HepG2 (cell line): Measurements from ENCODE around the gene TAS1R3. TPM values are rescaled to one million over a fixed set of nuclear protein-coding genes. Genes with fewer than 3 reads are reported as not detected.
A peak's percentile ranks its signal among the peaks of the same experiment; 100 is the strongest.

ENCODE experiments used
- ATAC-seq: fragments of 200-7000 bp; cut with Tn5 transposase; 3 replicates; pipeline ENCODE4 v1.9.1; 2020; ENCODE audit warnings: mild to moderate bottlenecking, moderate library complexity
- BruUV-seq: library from RNA; stranded (reverse); fragments of 400-500 nt; replicated peaks from 2 replicates; lab custom pipeline; 2021; lab: Mats Ljungman, UMichigan
- CTCF ChIA-PET: fragments of 300-600 bp; formaldehyde crosslinking; extraction: SDS; loops from one replicate; lab custom pipeline; 2021; ENCODE audit warnings: low total read pairs, inconsistent platforms, low intra/inter-chr PET ratio; lab: Yijun Ruan, JAX
- POLR2A ChIA-PET: fragments of 350-600 bp; sonication (Branson Sonifier 250); formaldehyde crosslinking; loops from one replicate; lab custom pipeline; 2020; ENCODE audit warnings: antibody characterized with exemption, inconsistent platforms; lab: Yijun Ruan, JAX
- DNase-seq: peaks from one replicate; pipeline ENCODE4 v3.0.0-alpha.2; 2015; ENCODE audit warnings: low spot score
- FAIRE-seq: peaks from 3 replicates; lab custom pipeline; 2011; peaks lifted over from hg19 to GRCh38; lab: Jason Lieb, UNC
- H2AFZ ChIP-seq: one replicate; pipeline ENCODE4 v1.6.1; 2011; ENCODE audit warnings: low read length, inconsistent platforms
- H3K27ac ChIP-seq: fragments of 300-600 bp; 3 replicates; pipeline ENCODE4 v1.8.0; 2011; ENCODE audit warnings: mixed run types, mild to moderate bottlenecking, mixed read lengths, low read length, inconsistent platforms; ENCODE audit not compliant: insufficient read depth; ENCODE audit errors: extremely low read length
- H3K27me3 ChIP-seq, 2 experiments: fragments of 200-600 bp in 1 of 2; 2 replicates in 1 of 2; 3 replicates in 1 of 2; pipeline versions ENCODE4 v1.6.0 to v1.8.0; 2011; ENCODE audit warnings: low read length in 2 of 2, mild to moderate bottlenecking in 2 of 2, moderate library complexity in 2 of 2, inconsistent platforms in 1 of 2; ENCODE audit not compliant: insufficient read depth in 2 of 2, control insufficient read depth in 1 of 2
- H3K36me3 ChIP-seq, 2 experiments: fragments of 200-600 bp in 1 of 2; replicated peaks in 1 of 2; 2 replicates in 1 of 2; 3 replicates in 1 of 2; pipeline versions ENCODE4 v1.5.1 to v1.8.0; 2011; ENCODE audit warnings: low read length in 2 of 2, inconsistent platforms in 1 of 2; ENCODE audit not compliant: insufficient read depth in 2 of 2, control insufficient read depth in 1 of 2
- H3K4me1 ChIP-seq: 2 replicates; pipeline ENCODE4 v1.5.1; 2012; ENCODE audit warnings: low read length, inconsistent platforms; ENCODE audit not compliant: insufficient read depth
- H3K4me2 ChIP-seq: 2 replicates; pipeline ENCODE4 v1.6.0; 2011; ENCODE audit warnings: low read depth, low read length, inconsistent platforms
- H3K4me3 ChIP-seq, 3 experiments: fragments of 200-600 bp in 1 of 3; sonication (generic), shearing (Covaris generic) in 1 of 3; replicated peaks in 1 of 3; 2 replicates each; pipeline ENCODE4 v1.5.1; 2011 to 2016; ENCODE audit warnings: low read length in 3 of 3, inconsistent platforms in 2 of 3, low read depth in 2 of 3, mild to moderate bottlenecking in 2 of 3, control low read depth in 1 of 3, mixed read lengths in 1 of 3; ENCODE audit not compliant: insufficient read depth in 1 of 3
- H3K79me2 ChIP-seq: one replicate; pipeline ENCODE4 v1.6.1; 2011; ENCODE audit warnings: low read length, inconsistent platforms; ENCODE audit not compliant: insufficient read depth
- H3K9ac ChIP-seq: 2 replicates; pipeline ENCODE4 v1.6.0; 2011; ENCODE audit warnings: mild to moderate bottlenecking, low read depth, low read length, inconsistent platforms; ENCODE audit not compliant: insufficient read depth
- H3K9me3 ChIP-seq: 2 replicates; pipeline ENCODE4 v1.5.1; 2012; ENCODE audit warnings: mild to moderate bottlenecking, low read length
- H4K20me1 ChIP-seq: 2 replicates; pipeline ENCODE4 v1.6.0; 2011; ENCODE audit warnings: inconsistent platforms, mild to moderate bottlenecking, low read length, moderate library complexity; ENCODE audit not compliant: insufficient read depth
- AGO1 ChIP-seq: fragments of 200-400 bp; formaldehyde crosslinking; IDR thresholded peaks from 2 replicates; pipeline ENCODE4 v1.6.1; 2017; ENCODE audit warnings: mild to moderate bottlenecking, low read depth, low read length, moderate library complexity; ENCODE audit not compliant: poor library complexity, severe bottlenecking
- ISL2 ChIP-seq: sonication (generic); formaldehyde crosslinking; IDR thresholded peaks from 2 replicates; pipeline ENCODE4 v1.5.0; 2020; ENCODE audit warnings: missing genetic modification reagents
- ISX ChIP-seq: sonication (generic); formaldehyde crosslinking; conservative IDR thresholded peaks from 2 replicates; pipeline ENCODE4 v1.5.0; 2020; ENCODE audit warnings: missing genetic modification reagents
- MAFK ChIP-seq, 2 experiments: IDR thresholded peaks in 1 of 2; conservative IDR thresholded peaks in 1 of 2; 2 replicates each; pipeline ENCODE4 v1.6.1; 2011; ENCODE audit warnings: improper control_type of control experiment in 2 of 2, low read length in 2 of 2
- SMAD3 ChIP-seq: sonication (generic); formaldehyde crosslinking; IDR thresholded peaks from 2 replicates; pipeline ENCODE4 v1.4.0; 2020; ENCODE audit warnings: missing genetic modification reagents
- SUZ12 ChIP-seq: fragments of 150-350 bp; IDR thresholded peaks from 2 replicates; pipeline ENCODE4 v1.6.1; 2014; ENCODE audit warnings: low read depth, low read length
- TAF1 ChIP-seq: sonication (generic); formaldehyde crosslinking; IDR thresholded peaks from 2 replicates; pipeline ENCODE4 v1.4.0; 2020; ENCODE audit warnings: missing genetic modification reagents
- ZBTB40 ChIP-seq, 2 experiments: fragments of 450-650 bp in 1 of 2; sonication (generic) in 1 of 2; formaldehyde crosslinking in 1 of 2; IDR thresholded peaks; 2 replicates each; pipeline versions ENCODE4 v1.6.1 to v1.8.0; 2016 to 2022; ENCODE audit warnings: antibody characterized with exemption in 1 of 2, mild to moderate bottlenecking in 1 of 2, missing genetic modification reagents in 1 of 2
- ZNF235 ChIP-seq: sonication (generic); formaldehyde crosslinking; IDR thresholded peaks from 2 replicates; pipeline ENCODE4 v1.8.1; 2023; ENCODE audit warnings: mild to moderate bottlenecking, missing genetic modification reagents, borderline replicate concordance
- ZNF251 ChIP-seq: sonication (generic); formaldehyde crosslinking; IDR thresholded peaks from 2 replicates; pipeline ENCODE4 v1.9.0; 2021; ENCODE audit warnings: mild to moderate bottlenecking, missing genetic modification reagents
- ZNF776 ChIP-seq: sonication (generic); formaldehyde crosslinking; IDR thresholded peaks from 2 replicates; pipeline ENCODE4 v1.4.0; 2020; ENCODE audit warnings: mild to moderate bottlenecking, missing genetic modification reagents
- ZNF784 ChIP-seq: sonication (generic); formaldehyde crosslinking; IDR thresholded peaks from 2 replicates; pipeline ENCODE4 v1.5.1; 2020; ENCODE audit warnings: missing genetic modification reagents, mild to moderate bottlenecking, borderline replicate concordance
- ZSCAN20 ChIP-seq: sonication (generic); formaldehyde crosslinking; IDR thresholded peaks from 2 replicates; pipeline ENCODE4 v1.4.0; 2020; ENCODE audit warnings: missing genetic modification reagents, mild to moderate bottlenecking, borderline replicate concordance
- WGBS: methylation state at CpG from one replicate; pipeline ENCODE4 v1.1.6; 2017; ENCODE audit warnings: low lambda C conversion rate; 5-methylcytosine and 5-hydroxymethylcytosine counted together
- in situ Hi-C: cut with HindIII; loops from 2 replicates; pipeline ENCODE4 v1.10.0; 2017; ENCODE audit warnings: low pct_unique_long_range_greater_than_20kb; ENCODE audit not compliant: extremely low pct_ligation_motif_present
- intact Hi-C: fragments of 100-400 bp; cut with micrococcal nuclease; formaldehyde crosslinking; loops from one replicate; pipeline ENCODE4 v1.10.0; 2022; ENCODE audit not compliant: unreplicated experiment
- polyA plus RNA-seq, 8 experiments: library from polyadenylated mRNA; depleted of rRNA in 3 of 8; stranded (reverse) in 7 of 8; unstranded in 1 of 8; fragments of >200 nt; fragmentation: Illumina TruSeq in 4 of 8; extraction: Trizol in 4 of 8; gene quantifications; 2 replicates each; pipeline versions ENCODE4 v1.2.1 to v1.2.3, GENCODE V29; 2011 to 2016; ENCODE audit warnings: low read depth in 4 of 8, missing spikeins in 1 of 8, mixed read lengths in 1 of 8; ENCODE audit not compliant: insufficient read depth in 1 of 8
- total RNA-seq, 5 experiments: library from RNA; depleted of rRNA; stranded (reverse); fragments of >200 nt; fragmentation: Illumina TruSeq; extraction: Trizol; gene quantifications; 2 replicates each; pipeline ENCODE4 v1.2.3, GENCODE V29; 2016; ENCODE audit warnings: low read depth in 1 of 5

Gene TAS1R3
- total and polyA plus RNA-seq, 2 of the 13 experiments (the other 11 are each of a cell fraction or from before 2014, with no cell fraction given), result 0.13 to 0.15 TPM

- no peak for DNase-seq
- Histone ChIP-seq H3K27me3 (peaks cover 0 to 2% of the 10 kb centered on the region in 2 experiments; a peak in 1 of 5 replicates), H2AFZ (no peak overlapping the region), H3K4me1 (peaks cover 44% of the 10 kb centered on the region), H4K20me1 (no peaks in the 10 kb centered on the region), H3K9me3 (no peaks in the 10 kb centered on the region), H3K9ac (no peak overlapping the region), H3K4me2 (peak overlapping the region; percentile 58), H3K27ac (no peak overlapping the region), H3K4me3 (peak overlapping the region in 2 of 3 experiments; percentile 12 to 54; a peak in 1 of 6 replicates), H3K36me3 (no peaks in the 10 kb centered on the region), H3K79me2 (no peaks in the 10 kb centered on the region)
- no peak for FAIRE-seq
- CTCF ChIA-PET, result no interaction called here
- peak; percentile 1; the same call in 1 of the 3 replicates for ATAC-seq
- POLR2A ChIA-PET, result interaction anchor here (1.3 to 1.9 kb wide), 5 partner anchors 13 to 280 kb away, joined by 3 to 5 read pairs (median 3); partner anchors contain the start of genes AURKAIP1, ISG15 and UBE2J2
- BruUV-seq, result no TSS peak
- 35% methylated on average over 8 of the region's 50 CpGs for WGBS
- in situ Hi-C loops (no loop called here), intact Hi-C loops (no loop called here)
- TF ChIP-seq ZNF784 (CRISPR knock-in tag) (0 out of 2 replicates have a peak, but pooled peaks have one; percentile 2), ISX (CRISPR knock-in tag) (no peak), ZSCAN20 (CRISPR knock-in tag) (no peak), TAF1 (no peak), MAFK (conservative IDR thresholded peaks at IDR 0.05 in 1 of 2, IDR thresholded peaks at IDR 0.05 in 1 of 2; ENCODE audit: low read length in 2 of 2) (no peak), ZNF776 (CRISPR knock-in tag) (0 out of 2 replicates have a peak, but pooled peaks have one; percentile 18), ZNF235 (CRISPR knock-in tag) (0 out of 2 replicates have a peak, but pooled peaks have one; percentile 38), ZBTB40 (IDR thresholded peaks at IDR 0.05) (no peak), ZBTB40 (CRISPR knock-in tag; IDR thresholded peaks at IDR 0.05) (no peak), ZNF251 (no peak), SMAD3 (CRISPR knock-in tag) (no peak), AGO1 (peak; percentile 45), ISL2 (CRISPR knock-in tag) (no peak), SUZ12 (no peak)
Measured at GRCh38 chr1:1286313-1287261, 44.5 kb upstream of the TAS1R3 start.
